ENCODE results near the gene EI24. TPM values are rescaled to one million over a fixed set of nuclear protein-coding genes. Genes with fewer than 3 reads are reported as not detected.

The EI24 gene
- total and polyA plus RNA-seq, 2 experiments from 2014 or later = 132 to 174 TPM

DNA sequence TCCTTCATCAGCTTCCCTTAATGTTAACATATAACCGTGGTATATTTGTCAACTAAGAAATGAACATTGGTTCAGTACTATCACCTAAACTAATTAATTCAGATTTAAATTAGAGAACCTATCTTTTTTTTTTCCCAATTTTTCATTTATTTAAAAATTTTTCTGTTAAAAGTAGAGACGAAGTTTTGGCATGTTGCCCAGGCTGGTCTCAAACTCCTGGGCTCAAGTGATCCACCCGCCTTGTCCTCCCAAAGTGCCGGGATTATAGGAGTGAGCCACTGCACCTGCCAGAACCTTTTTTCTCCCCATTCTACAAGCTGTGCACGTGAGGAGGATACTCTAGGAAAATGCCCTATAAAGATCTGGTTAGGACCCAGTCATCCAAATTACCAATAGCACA is 3.6 kb downstream of the EI24 start:
- Histone ChIP-seq H4K20me1 (replicated peaks; ENCODE audit: insufficient read depth) (peaks cover 4% of the 10 kb centered on the region; the same call in 1 of the 2 replicates), H3K4me1 (ENCODE audit: insufficient read depth) (no peaks in the 10 kb centered on the region; the same call in 1 of the 2 replicates), H3K36me3 (ENCODE audit: insufficient read depth) (peaks cover 44% of the 10 kb centered on the region), H3K79me2 (replicated peaks; ENCODE audit: insufficient read depth) (peaks cover 35% of the 10 kb centered on the region), H2AFZ (no peak overlapping the region), H3K27ac (ENCODE audit: low read depth) (no peak overlapping the region), H3K4me3 (no peak overlapping the region), H3K4me2 (no peak overlapping the region), H3F3A (replicated peaks; ENCODE audit: low read depth) (no peaks in the 10 kb centered on the region), H3K9me2 (ENCODE audit: insufficient read depth) (no peaks in the 10 kb centered on the region), H3K27me3 (ENCODE audit: insufficient read depth) (no peaks in the 10 kb centered on the region)
- TF ChIP-seq REST (IDR thresholded peaks at IDR 0.05; ENCODE audit: unreplicated experiment) (no peak), JUNB (IDR thresholded peaks at IDR 0.05; ENCODE audit: unreplicated experiment) (no peak), STAT1 (IDR thresholded peaks at IDR 0.05; ENCODE audit: unreplicated experiment) (no peak), ZNF331 (CRISPR knock-in tag; IDR thresholded peaks at IDR 0.05; ENCODE audit: low read depth) (no peak), CREB1 (CRISPR knock-in tag; IDR thresholded peaks at IDR 0.05; ENCODE audit: low read depth) (no peak), EZH2 (IDR thresholded peaks at IDR 0.05; ENCODE audit: low read depth, unreplicated experiment) (no peak), ZNF114 (CRISPR knock-in tag; IDR thresholded peaks at IDR 0.05) (no peak), EZH2phosphoT487 (IDR thresholded peaks at IDR 0.05; ENCODE audit: unreplicated experiment) (no peak), POLR2AphosphoS5 (IDR thresholded peaks at IDR 0.05; ENCODE audit: low read depth) (no peak), ZNF462 (CRISPR knock-in tag; IDR thresholded peaks at IDR 0.05) (no peak), NANOG (IDR thresholded peaks at IDR 0.05; ENCODE audit: borderline replicate concordance) (no peak)
- TF ChIP-seq, protein P1, sequence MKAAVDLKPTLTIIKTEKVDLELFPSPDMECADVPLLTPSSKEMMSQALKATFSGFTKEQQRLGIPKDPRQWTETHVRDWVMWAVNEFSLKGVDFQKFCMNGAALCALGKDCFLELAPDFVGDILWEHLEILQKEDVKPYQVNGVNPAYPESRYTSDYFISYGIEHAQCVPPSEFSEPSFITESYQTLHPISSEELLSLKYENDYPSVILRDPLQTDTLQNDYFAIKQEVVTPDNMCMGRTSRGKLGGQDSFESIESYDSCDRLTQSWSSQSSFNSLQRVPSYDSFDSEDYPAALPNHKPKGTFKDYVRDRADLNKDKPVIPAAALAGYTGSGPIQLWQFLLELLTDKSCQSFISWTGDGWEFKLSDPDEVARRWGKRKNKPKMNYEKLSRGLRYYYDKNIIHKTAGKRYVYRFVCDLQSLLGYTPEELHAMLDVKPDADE (IDR thresholded peaks at IDR 0.05) = no peak
- TF ChIP-seq, protein P2, sequence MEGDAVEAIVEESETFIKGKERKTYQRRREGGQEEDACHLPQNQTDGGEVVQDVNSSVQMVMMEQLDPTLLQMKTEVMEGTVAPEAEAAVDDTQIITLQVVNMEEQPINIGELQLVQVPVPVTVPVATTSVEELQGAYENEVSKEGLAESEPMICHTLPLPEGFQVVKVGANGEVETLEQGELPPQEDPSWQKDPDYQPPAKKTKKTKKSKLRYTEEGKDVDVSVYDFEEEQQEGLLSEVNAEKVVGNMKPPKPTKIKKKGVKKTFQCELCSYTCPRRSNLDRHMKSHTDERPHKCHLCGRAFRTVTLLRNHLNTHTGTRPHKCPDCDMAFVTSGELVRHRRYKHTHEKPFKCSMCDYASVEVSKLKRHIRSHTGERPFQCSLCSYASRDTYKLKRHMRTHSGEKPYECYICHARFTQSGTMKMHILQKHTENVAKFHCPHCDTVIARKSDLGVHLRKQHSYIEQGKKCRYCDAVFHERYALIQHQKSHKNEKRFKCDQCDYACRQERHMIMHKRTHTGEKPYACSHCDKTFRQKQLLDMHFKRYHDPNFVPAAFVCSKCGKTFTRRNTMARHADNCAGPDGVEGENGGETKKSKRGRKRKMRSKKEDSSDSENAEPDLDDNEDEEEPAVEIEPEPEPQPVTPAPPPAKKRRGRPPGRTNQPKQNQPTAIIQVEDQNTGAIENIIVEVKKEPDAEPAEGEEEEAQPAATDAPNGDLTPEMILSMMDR (conservative IDR thresholded peaks at IDR 0.05; ENCODE audit: low read depth in 2 of 2) = no peak
- no peaks in the 10 kb centered on the region for H3K27me3 Mint-ChIP-seq (ENCODE audit: insufficient read depth, low read depth, poor library complexity)
- peaks cover 44% of the 10 kb centered on the region for H3K36me3 Mint-ChIP-seq (ENCODE audit: low read depth)
- ATAC-seq (no peak), DNase-seq (ENCODE audit: low spot score) (no peak)
- no peaks in the 10 kb centered on the region for H3K9me3 Mint-ChIP-seq
- no peak overlapping the region for H3K27ac Mint-ChIP-seq
- H3K4me1 Mint-ChIP-seq = peaks cover 11% of the 10 kb centered on the region; the same call in 2 of the 3 replicates
- H3K4me3 Mint-ChIP-seq = no peak overlapping the region
